Gastroesophageal sphincter (tissue), 4 donors: ENCODE results near the gene RCC2. TPM values are rescaled to one million over a fixed set of nuclear protein-coding genes. Genes with fewer than 3 reads are reported as not detected.
"Not testable (repeated sequence)": the region's sequence is repeated elsewhere in the genome, so short reads cannot be mapped to it uniquely, and the experiment has no call there.

ENCODE experiments used
- ATAC-seq: fragments of 150-250 bp; one replicate; pipeline ENCODE4 v1.9.1; 2016; ENCODE audit warnings: mild to moderate bottlenecking, moderate library complexity
- H3K27ac ChIP-seq, 4 donors: fragments of 200-600 bp; sonication (generic) in 3 of 4; 1 replicate in 3 of 4; 2 replicates in 1 of 4; pipeline ENCODE4 v1.5.1; 2016 to 2019
- H3K27me3 ChIP-seq: fragments of 200-600 bp; sonication (generic); one replicate; pipeline ENCODE4 v1.5.1; 2019
- H3K36me3 ChIP-seq, 2 donors: fragments of 200-600 bp; sonication (generic); one replicate each; pipeline ENCODE4 v1.5.1; 2019; ENCODE audit warnings: control low read depth in 1 of 2
- H3K4me1 ChIP-seq, 3 donors: fragments of 200-600 bp; sonication (generic); 1 replicate in 2 of 3; 2 replicates in 1 of 3; pipeline ENCODE4 v1.5.1; 2016 to 2019; ENCODE audit warnings: control low read depth in 2 of 3
- H3K4me3 ChIP-seq, 2 donors: fragments of 200-600 bp; sonication (generic); one replicate each; pipeline ENCODE4 v1.5.1; 2019; ENCODE audit warnings: mild to moderate bottlenecking in 1 of 2, moderate library complexity in 1 of 2
- H3K9me3 ChIP-seq, 3 donors: fragments of 200-600 bp; sonication (generic); one replicate each; pipeline ENCODE4 v1.5.1; 2017 to 2019; ENCODE audit warnings: control low read depth in 2 of 3
- CTCF ChIP-seq, 4 experiments: fragments of 200-600 bp in 2 of 4; fragments of 450-650 bp in 2 of 4; sonication (generic) in 1 of 4; IDR thresholded peaks; one replicate each; pipeline ENCODE4 v1.5.1; 2017 to 2019; ENCODE audit warnings: antibody characterized with exemption in 4 of 4, mild to moderate bottlenecking in 2 of 4, moderate library complexity in 2 of 4
- EP300 ChIP-seq: sonication (generic); formaldehyde crosslinking; IDR thresholded peaks from one replicate; pipeline ENCODE4 v1.6.1; 2017; ENCODE audit warnings: antibody characterized with exemption, mild to moderate bottlenecking
- POLR2A ChIP-seq, 2 donors: fragments of 450-650 bp; IDR thresholded peaks; one replicate each; pipeline ENCODE4 v1.6.1; 2017; ENCODE audit warnings: antibody characterized with exemption in 2 of 2, mild to moderate bottlenecking in 2 of 2, moderate library complexity in 1 of 2
- POLR2AphosphoS5 ChIP-seq: sonication (generic); formaldehyde crosslinking; IDR thresholded peaks from one replicate; pipeline ENCODE4 v1.6.1; 2017; ENCODE audit warnings: antibody characterized with exemption
- WGBS, 2 donors: methylation state at CpG; one replicate each; pipeline ENCODE4 v1.1.5; 2018; ENCODE audit warnings: low coverage in 1 of 2; 5-methylcytosine and 5-hydroxymethylcytosine counted together
- total RNA-seq, 4 donors: library from RNA; depleted of rRNA; stranded (reverse); fragments of >200 nt; gene quantifications; one replicate each; pipeline ENCODE4 v1.1.0, GENCODE V29; 2016

RCC2 gene
- total RNA-seq: 10 to 100 TPM in 3 of 4 donors, 1 to 10 TPM in 1; 9.5 to 21.3 (median 18.5) TPM

- peak; percentile 87 for ATAC-seq
- Histone ChIP-seq H3K4me3 (peak within 1 kb of the TSS; percentile 44 to 80), H3K4me1 (peaks cover 0 to 35% (median 16%) of the 10 kb centered on the region in 3 donors), H3K27ac (peak within 1 kb of the TSS; percentile 44 to 87 (median 84)), H3K36me3 (peaks cover 0 to 6% of the 10 kb centered on the region in 2 donors), H3K9me3 (no peaks in the 10 kb centered on the region), H3K27me3 (no peaks in the 10 kb centered on the region)
- 0% methylated on average over 1 to 32 of the region's 75 CpGs for WGBS, 2 donors
- no peak for TF ChIP-seq POLR2A (IDR thresholded peaks at IDR 0.05)
- TF ChIP-seq CTCF (IDR thresholded peaks at IDR 0.05): peak in 3 of 4 experiments; percentile 7 to 16 (median 9)
- TF ChIP-seq POLR2AphosphoS5: no peak
- TF ChIP-seq EP300: no peak
Observed at GRCh38 chr1:17439250-17440073, at the start of gene RCC2. RCC2 (minus strand) TSS chr1:17439677; CDS start chr1:17438514, 1,163 bp downstream.

GRCh38 chr1:17486242-17486641, 46.8 kb upstream of the RCC2 start:
- Histone ChIP-seq H3K9me3 (no peaks in the 10 kb centered on the region), H3K4me1 (no peaks in the 10 kb centered on the region), H3K27me3 (peaks cover 21% of the 10 kb centered on the region), H3K27ac (no peak overlapping the region), H3K4me3 (no peak overlapping the region), H3K36me3 (no peaks in the 10 kb centered on the region)
- no peak for ATAC-seq
- TF ChIP-seq CTCF (IDR thresholded peaks at IDR 0.05): no peak
- no peak for TF ChIP-seq EP300
- no peak for TF ChIP-seq POLR2AphosphoS5
- TF ChIP-seq POLR2A (IDR thresholded peaks at IDR 0.05): no peak
- WGBS, 2 donors: 82 to 84% methylated on average over 2 to 8 of the region's 9 CpGs

GRCh38 chr1:17485281-17485680, 45.8 kb upstream of the RCC2 start:
- no peaks in the 10 kb centered on the region for H3K4me1 ChIP-seq
- no peaks in the 10 kb centered on the region for H3K9me3 ChIP-seq
- ATAC-seq: no peak
- peaks cover 21% of the 10 kb centered on the region for H3K27me3 ChIP-seq
- no peak overlapping the region for H3K27ac ChIP-seq
- 40% methylated on average over 1 of the region's 10 CpGs; no CpG with 5 or more reads in 1 of the 2 donors for WGBS, 2 donors
- H3K4me3 ChIP-seq: no peak overlapping the region
- no peak for TF ChIP-seq POLR2A (IDR thresholded peaks at IDR 0.05)
- TF ChIP-seq CTCF (IDR thresholded peaks at IDR 0.05): peak in 2 of 4 experiments; percentile 42 to 45
- H3K36me3 ChIP-seq: no peaks in the 10 kb centered on the region

- WGBS, 2 donors: 40 to 82% methylated on average over 2 to 9 of the region's 10 CpGs
- not testable (repeated sequence) for ATAC-seq, H3K27ac ChIP-seq, H3K36me3 ChIP-seq, H3K4me3 ChIP-seq, H3K9me3 ChIP-seq, H3K4me1 ChIP-seq
- H3K27me3 ChIP-seq: peaks cover 21% of the 10 kb centered on the region
Observed at GRCh38 chr1:17481981-17482380, 42.5 kb upstream of the RCC2 start.

GRCh38 chr1:17480846-17481245, 41.4 kb upstream of the RCC2 start:
- Histone ChIP-seq H3K36me3 (no peaks in the 10 kb centered on the region), H3K27me3 (peaks cover 16% of the 10 kb centered on the region), H3K27ac (no peak overlapping the region), H3K4me3 (no peak overlapping the region), H3K9me3 (no peaks in the 10 kb centered on the region), H3K4me1 (no peaks in the 10 kb centered on the region)
- WGBS, 2 donors: 73 to 83% methylated on average over 6 to 7 of the region's 7 CpGs
- no peak for TF ChIP-seq CTCF (IDR thresholded peaks at IDR 0.05)
- TF ChIP-seq EP300: no peak
- TF ChIP-seq POLR2A (IDR thresholded peaks at IDR 0.05): no peak
- no peak for TF ChIP-seq POLR2AphosphoS5
- ATAC-seq: no peak
